ENCODE results near the gene RAP1A. TPM values are rescaled to one million over a fixed set of nuclear protein-coding genes. Genes with fewer than 3 reads are reported as not detected.
"Not testable (repeated sequence)": the region's sequence is repeated elsewhere in the genome, so short reads cannot be mapped to it uniquely, and the experiment has no call there.

Gene RAP1A
- total RNA-seq, 2 donors from 2014 or later: 97.8 to 138 TPM

GRCh38 chr1:111672331-111672730 is 52.7 kb downstream of the RAP1A start:
- Mint-ChIP-seq H3K4me3 (no peak overlapping the region), H3K36me3 (peaks cover 17% of the 10 kb centered on the region), H3K4me1 (ENCODE audit: low read depth in 2 of 2) (peaks cover 53 to 66% of the 10 kb centered on the region in 2 donors), H3K27me3 (no peaks in the 10 kb centered on the region), H3K9me3 (peaks cover 5% of the 10 kb centered on the region), H3K27ac (peak overlapping the region in 1 of 2 donors; percentile 44)
- DNase-seq (ENCODE audit: low spot score) (no peak), ATAC-seq (no peak)

- Mint-ChIP-seq H3K4me1 (ENCODE audit: low read depth in 2 of 2) (peaks cover 41 to 49% of the 10 kb centered on the region in 2 donors), H3K27me3 (no peaks in the 10 kb centered on the region)
These were observed 58.0 kb downstream of the RAP1A start for GRCh38 chr1:111677604-111678003.

GRCh38 chr1:111679541-111679940 is 60.0 kb downstream of the RAP1A start:
- no peak overlapping the region for H3K27ac Mint-ChIP-seq

More at GRCh38 chr1:111677604-111678003, 58.0 kb downstream of the RAP1A start:
- DNase-seq (ENCODE audit: low spot score) (no peak), ATAC-seq (no peak)
- Mint-ChIP-seq H3K27ac (no peak overlapping the region), H3K4me3 (no peak overlapping the region), H3K9me3 (peaks cover 14% of the 10 kb centered on the region), H3K36me3 (peaks cover 42% of the 10 kb centered on the region)

GRCh38 chr1:111680212-111680800 is 60.7 kb downstream of the RAP1A start:
- ATAC-seq; H3K27ac Mint-ChIP-seq; DNase-seq (ENCODE audit: low spot score); H3K4me3 Mint-ChIP-seq; H3K27me3 Mint-ChIP-seq: not testable (repeated sequence)
- Mint-ChIP-seq H3K4me1 (ENCODE audit: low read depth in 2 of 2) (peaks cover 39 to 42% of the 10 kb centered on the region in 2 donors), H3K9me3 (peaks cover 24% of the 10 kb centered on the region), H3K36me3 (peaks cover 57% of the 10 kb centered on the region)

More at GRCh38 chr1:111679541-111679940, 60.0 kb downstream of the RAP1A start:
- H3K9me3 Mint-ChIP-seq: peaks cover 22% of the 10 kb centered on the region
- ATAC-seq (no peak), DNase-seq (ENCODE audit: low spot score) (no peak)
- peaks cover 58% of the 10 kb centered on the region for H3K36me3 Mint-ChIP-seq
- H3K27me3 Mint-ChIP-seq: no peaks in the 10 kb centered on the region
- H3K4me3 Mint-ChIP-seq: no peak overlapping the region
- peaks cover 43 to 46% of the 10 kb centered on the region in 2 donors for H3K4me1 Mint-ChIP-seq (ENCODE audit: low read depth in 2 of 2)

GRCh38 chr1:111685293-111686153 is 65.9 kb downstream of the RAP1A start:
- peaks cover 43% of the 10 kb centered on the region for H3K36me3 Mint-ChIP-seq
- H3K9me3 Mint-ChIP-seq: peaks cover 17% of the 10 kb centered on the region
- not testable (repeated sequence) for ATAC-seq; H3K4me3 Mint-ChIP-seq; H3K27ac Mint-ChIP-seq; H3K27me3 Mint-ChIP-seq; DNase-seq (ENCODE audit: low spot score)
- H3K4me1 Mint-ChIP-seq (ENCODE audit: low read depth in 2 of 2): peaks cover 35 to 51% of the 10 kb centered on the region in 2 donors

- peaks cover 2% of the 10 kb centered on the region for H3K9me3 Mint-ChIP-seq
- H3K36me3 Mint-ChIP-seq: peaks cover 24% of the 10 kb centered on the region
- no peaks in the 10 kb centered on the region for H3K27me3 Mint-ChIP-seq
- peaks cover 30 to 48% of the 10 kb centered on the region in 2 donors for H3K4me1 Mint-ChIP-seq (ENCODE audit: low read depth in 2 of 2)
- peak overlapping the region in 1 of 2 donors; percentile 29 for H3K27ac Mint-ChIP-seq
- no peak overlapping the region for H3K4me3 Mint-ChIP-seq
- DNase-seq (ENCODE audit: low spot score): no peak
- ATAC-seq: no peak
These were observed 70.7 kb downstream of the RAP1A start for GRCh38 chr1:111690306-111690617.

GRCh38 chr1:111691886-111692285 is 72.3 kb downstream of the RAP1A start:
- Mint-ChIP-seq H3K4me1 (ENCODE audit: low read depth in 2 of 2) (peaks cover 31 to 58% of the 10 kb centered on the region in 2 donors), H3K27ac (peak overlapping the region in 1 of 2 donors; percentile 13), H3K4me3 (no peak overlapping the region), H3K9me3 (no peaks in the 10 kb centered on the region), H3K36me3 (peaks cover 21% of the 10 kb centered on the region), H3K27me3 (no peaks in the 10 kb centered on the region)
- ATAC-seq: no peak
- no peak for DNase-seq (ENCODE audit: low spot score)

- H3K4me3 Mint-ChIP-seq: peak overlapping the region; percentile 62
- DNase-seq (ENCODE audit: low spot score) (no peak), ATAC-seq (no peak)
- no peaks in the 10 kb centered on the region for H3K9me3 Mint-ChIP-seq
- peak overlapping the region; percentile 42 to 51 for H3K27ac Mint-ChIP-seq
- peaks cover 45 to 59% of the 10 kb centered on the region in 2 donors for H3K4me1 Mint-ChIP-seq (ENCODE audit: low read depth in 2 of 2)
- H3K27me3 Mint-ChIP-seq: no peaks in the 10 kb centered on the region
- peaks cover 43% of the 10 kb centered on the region for H3K36me3 Mint-ChIP-seq
These were observed 76.2 kb downstream of the RAP1A start for GRCh38 chr1:111695801-111696200.

- no peak for ATAC-seq
- H3K4me1 Mint-ChIP-seq (ENCODE audit: low read depth in 2 of 2): peaks cover 47 to 64% of the 10 kb centered on the region in 2 donors
These were observed 76.7 kb downstream of the RAP1A start for GRCh38 chr1:111696330-111696729.

GRCh38 chr1:111699268-111699667 is 79.7 kb downstream of the RAP1A start:
- DNase-seq (ENCODE audit: low spot score) (no peak), ATAC-seq (no peak)
- H3K36me3 Mint-ChIP-seq: peaks cover 40% of the 10 kb centered on the region
- H3K9me3 Mint-ChIP-seq: no peaks in the 10 kb centered on the region
- peaks cover 36 to 50% of the 10 kb centered on the region in 2 donors for H3K4me1 Mint-ChIP-seq (ENCODE audit: low read depth in 2 of 2)
- no peaks in the 10 kb centered on the region for H3K27me3 Mint-ChIP-seq
- H3K4me3 Mint-ChIP-seq: peak overlapping the region; percentile 23
- peak overlapping the region; percentile 53 to 61 for H3K27ac Mint-ChIP-seq

More at GRCh38 chr1:111696330-111696729, 76.7 kb downstream of the RAP1A start:
- Mint-ChIP-seq H3K27ac (peak overlapping the region; percentile 42 to 51), H3K9me3 (no peaks in the 10 kb centered on the region), H3K36me3 (peaks cover 48% of the 10 kb centered on the region), H3K4me3 (peak overlapping the region; percentile 62), H3K27me3 (no peaks in the 10 kb centered on the region)
- DNase-seq (ENCODE audit: low spot score): no peak

- ATAC-seq: no peak
- Mint-ChIP-seq H3K27ac (no peak overlapping the region), H3K9me3 (no peaks in the 10 kb centered on the region), H3K27me3 (no peaks in the 10 kb centered on the region), H3K36me3 (peaks cover 40% of the 10 kb centered on the region), H3K4me3 (no peak overlapping the region), H3K4me1 (ENCODE audit: low read depth in 2 of 2) (peaks cover 22 to 40% of the 10 kb centered on the region in 2 donors)
- DNase-seq (ENCODE audit: low spot score): no peak
These were observed 83.0 kb downstream of the RAP1A start for GRCh38 chr1:111702504-111703050.

- H3K27ac Mint-ChIP-seq: no peak overlapping the region
- DNase-seq (ENCODE audit: low spot score) (no peak), ATAC-seq (no peak)
- H3K4me1 Mint-ChIP-seq (ENCODE audit: low read depth in 2 of 2): peaks cover 16 to 41% of the 10 kb centered on the region in 2 donors
- no peak overlapping the region for H3K4me3 Mint-ChIP-seq
- H3K9me3 Mint-ChIP-seq: no peaks in the 10 kb centered on the region
- no peaks in the 10 kb centered on the region for H3K27me3 Mint-ChIP-seq
- H3K36me3 Mint-ChIP-seq: peaks cover 43% of the 10 kb centered on the region
These were observed 84.7 kb downstream of the RAP1A start for GRCh38 chr1:111704240-111704639.

GRCh38 chr1:111704776-111705175 is 85.2 kb downstream of the RAP1A start:
- no peak overlapping the region for H3K27ac Mint-ChIP-seq
- peaks cover 43% of the 10 kb centered on the region for H3K36me3 Mint-ChIP-seq
- H3K4me1 Mint-ChIP-seq (ENCODE audit: low read depth in 2 of 2): peaks cover 18 to 36% of the 10 kb centered on the region in 2 donors
- DNase-seq (ENCODE audit: low spot score) (no peak), ATAC-seq (no peak)
- no peaks in the 10 kb centered on the region for H3K9me3 Mint-ChIP-seq
- no peaks in the 10 kb centered on the region for H3K27me3 Mint-ChIP-seq
- H3K4me3 Mint-ChIP-seq: no peak overlapping the region

GRCh38 chr1:111705841-111706240 is 86.3 kb downstream of the RAP1A start:
- H3K9me3 Mint-ChIP-seq: no peaks in the 10 kb centered on the region
- peaks cover 9 to 25% of the 10 kb centered on the region in 2 donors for H3K4me1 Mint-ChIP-seq (ENCODE audit: low read depth in 2 of 2)
- peaks cover 34% of the 10 kb centered on the region for H3K36me3 Mint-ChIP-seq
- no peak overlapping the region for H3K4me3 Mint-ChIP-seq
- DNase-seq (ENCODE audit: low spot score) (no peak), ATAC-seq (no peak)
- peak overlapping the region in 1 of 2 donors; percentile 41 for H3K27ac Mint-ChIP-seq
- no peaks in the 10 kb centered on the region for H3K27me3 Mint-ChIP-seq
